Thymus (tissue), 11 donors: Measurements from ENCODE around the gene MIEF1. TPM values are rescaled to one million over a fixed set of nuclear protein-coding genes. Genes with fewer than 3 reads are reported as not detected.

ENCODE experiments used
- DNase-seq, 9 donors: peaks; one replicate each; pipeline ENCODE4 v3.0.0-alpha.2; 2013; ENCODE audit warnings: low spot score in 9 of 9, low read depth in 6 of 9, missing footprints in 1 of 9
- H3K27ac ChIP-seq, 2 donors: one replicate each; pipeline ENCODE4 v1.5.1; 2013; ENCODE audit warnings: control low read depth in 1 of 2, low read depth in 1 of 2, low read length in 1 of 2, mild to moderate bottlenecking in 1 of 2, moderate library complexity in 1 of 2
- H3K27me3 ChIP-seq, 2 donors: one replicate each; pipeline ENCODE4 v1.5.1; 2013; ENCODE audit warnings: low read length in 1 of 2; ENCODE audit not compliant: control insufficient read depth in 2 of 2, insufficient read depth in 1 of 2
- H3K36me3 ChIP-seq, 2 donors: one replicate each; pipeline ENCODE4 v1.5.1; 2013; ENCODE audit warnings: low read length in 1 of 2, mild to moderate bottlenecking in 1 of 2, moderate library complexity in 1 of 2; ENCODE audit not compliant: control insufficient read depth in 2 of 2, insufficient read depth in 2 of 2
- H3K4me1 ChIP-seq, 2 donors: one replicate each; pipeline ENCODE4 v1.5.1; 2013; ENCODE audit warnings: low read length in 2 of 2; ENCODE audit not compliant: control insufficient read depth in 2 of 2, insufficient read depth in 2 of 2
- H3K4me3 ChIP-seq, 2 donors: one replicate each; pipeline ENCODE4 v1.5.1; 2013; ENCODE audit warnings: low read length in 2 of 2, control low read depth in 1 of 2, mild to moderate bottlenecking in 1 of 2
- H3K9me3 ChIP-seq, 2 donors: one replicate each; pipeline ENCODE4 v1.5.1; 2013; ENCODE audit warnings: low read length in 1 of 2, mild to moderate bottlenecking in 1 of 2; ENCODE audit not compliant: control insufficient read depth in 2 of 2, insufficient read depth in 1 of 2
- WGBS: extraction: QIAGEN DNeasy Blood & Tissue Kit; methylation state at CpG from one replicate; pipeline ENCODE4 v1.1.7; 2013; 5-methylcytosine and 5-hydroxymethylcytosine counted together
- polyA plus RNA-seq: library from polyadenylated mRNA; stranded (reverse); fragments of 200-250 nt; gene quantifications from one replicate; pipeline ENCODE4 v1.2.3, GENCODE V29; 2013
- total RNA-seq: library from RNA; stranded (reverse); fragments of 120-200 nt; gene quantifications from one replicate; pipeline ENCODE4 v1.2.4, GENCODE V29; 2013
- donor health status: healthy.

The MIEF1 gene
- total and polyA plus RNA-seq, 2 donors, result 8.7 to 10.0 TPM

- 91% methylated on average over 4 of the region's 4 CpGs for WGBS
- no peak overlapping the region for H3K4me3 ChIP-seq
- H3K27me3 ChIP-seq, result no peaks in the 10 kb centered on the region
- H3K9me3 ChIP-seq, result no peaks in the 10 kb centered on the region
- no peaks in the 10 kb centered on the region for H3K36me3 ChIP-seq
- peaks cover 2 to 31% of the 10 kb centered on the region in 2 donors for H3K4me1 ChIP-seq
- no peak overlapping the region for H3K27ac ChIP-seq
- no peak for DNase-seq
Observed at GRCh38 chr22:39493759-39494158, 8.3 kb upstream of the MIEF1 start.

GRCh38 chr22:39494471-39495120, 7.5 kb upstream of the MIEF1 start:
- 92% methylated on average over 10 of the region's 10 CpGs for WGBS
- no peak for DNase-seq
- Histone ChIP-seq H3K4me3 (no peak overlapping the region), H3K4me1 (peaks cover 2 to 32% of the 10 kb centered on the region in 2 donors), H3K27me3 (no peaks in the 10 kb centered on the region), H3K36me3 (no peaks in the 10 kb centered on the region), H3K27ac (no peak overlapping the region), H3K9me3 (no peaks in the 10 kb centered on the region)

- no peaks in the 10 kb centered on the region for H3K9me3 ChIP-seq
- peaks cover 0 to 25% of the 10 kb centered on the region in 2 donors for H3K4me1 ChIP-seq
- H3K27me3 ChIP-seq, result no peaks in the 10 kb centered on the region
- DNase-seq, result peak in 3 of 9 donors; percentile 57 to 86 (median 67)
- H3K36me3 ChIP-seq, result no peaks in the 10 kb centered on the region
- WGBS, result 51% methylated on average over 13 of the region's 13 CpGs
- H3K4me3 ChIP-seq, result no peak overlapping the region
- H3K27ac ChIP-seq, result no peak overlapping the region
Observed at GRCh38 chr22:39496131-39496838, 5.8 kb upstream of the MIEF1 start.

GRCh38 chr22:39497429-39497828, 4.7 kb upstream of the MIEF1 start:
- Histone ChIP-seq H3K27ac (no peak overlapping the region), H3K4me3 (no peak overlapping the region), H3K4me1 (peaks cover 0 to 32% of the 10 kb centered on the region in 2 donors), H3K27me3 (no peaks in the 10 kb centered on the region), H3K9me3 (no peaks in the 10 kb centered on the region), H3K36me3 (no peaks in the 10 kb centered on the region)
- peak in 2 of 9 donors; percentile 40 to 50 for DNase-seq
- WGBS, result 84% methylated on average over 8 of the region's 8 CpGs

- Histone ChIP-seq H3K27ac (no peak overlapping the region), H3K27me3 (no peaks in the 10 kb centered on the region), H3K9me3 (no peaks in the 10 kb centered on the region), H3K36me3 (peaks cover 0 to 3% of the 10 kb centered on the region in 2 donors), H3K4me1 (peaks cover 6 to 40% of the 10 kb centered on the region in 2 donors), H3K4me3 (no peak overlapping the region)
- DNase-seq, result no peak
- WGBS, result 88% methylated on average over 2 of the region's 2 CpGs
Observed at GRCh38 chr22:39498368-39498767, 3.7 kb upstream of the MIEF1 start.

GRCh38 chr22:39498802-39499201, 3.3 kb upstream of the MIEF1 start:
- 78% methylated on average over 3 of the region's 3 CpGs for WGBS
- peaks cover 8 to 44% of the 10 kb centered on the region in 2 donors for H3K4me1 ChIP-seq
- no peak overlapping the region for H3K4me3 ChIP-seq
- no peaks in the 10 kb centered on the region for H3K9me3 ChIP-seq
- H3K27ac ChIP-seq, result no peak overlapping the region
- H3K36me3 ChIP-seq, result peaks cover 0 to 7% of the 10 kb centered on the region in 2 donors
- no peaks in the 10 kb centered on the region for H3K27me3 ChIP-seq
- DNase-seq, result no peak

- Histone ChIP-seq H3K4me3 (no peak overlapping the region), H3K4me1 (peaks cover 8 to 49% of the 10 kb centered on the region in 2 donors), H3K27me3 (no peaks in the 10 kb centered on the region), H3K36me3 (peaks cover 9 to 20% of the 10 kb centered on the region in 2 donors), H3K27ac (no peak overlapping the region), H3K9me3 (no peaks in the 10 kb centered on the region)
- DNase-seq, result no peak
- 95% methylated on average over 6 of the region's 6 CpGs for WGBS
Observed at GRCh38 chr22:39500101-39500500, 2.0 kb upstream of the MIEF1 start.

GRCh38 chr22:39501644-39502108, 414 bp upstream of the MIEF1 start:
- no peaks in the 10 kb centered on the region for H3K27me3 ChIP-seq
- WGBS, result 64% methylated on average over 13 of the region's 13 CpGs
- DNase-seq, result no peak
- peak overlapping the region; percentile 58 to 67 for H3K27ac ChIP-seq
- no peaks in the 10 kb centered on the region for H3K9me3 ChIP-seq
- H3K4me1 ChIP-seq, result peaks cover 8 to 42% of the 10 kb centered on the region in 2 donors
- peaks cover 22 to 36% of the 10 kb centered on the region in 2 donors for H3K36me3 ChIP-seq
- peak overlapping the region; percentile 86 to 90 for H3K4me3 ChIP-seq

- peak overlapping the region in 1 of 2 donors; percentile 87 for H3K27ac ChIP-seq
- no peaks in the 10 kb centered on the region for H3K9me3 ChIP-seq
- no peaks in the 10 kb centered on the region for H3K27me3 ChIP-seq
- 11% methylated on average over 18 of the region's 18 CpGs for WGBS
- peaks cover 8 to 33% of the 10 kb centered on the region in 2 donors for H3K4me1 ChIP-seq
- H3K4me3 ChIP-seq, result peak overlapping the region; percentile 86 to 90
- peaks cover 27 to 43% of the 10 kb centered on the region in 2 donors for H3K36me3 ChIP-seq
- DNase-seq, result no peak
Observed at GRCh38 chr22:39502789-39503409, 809 bp downstream of the MIEF1 start.
